ENCODE data around the gene NAA35. TPM values are rescaled to one million over a fixed set of nuclear protein-coding genes. Genes with fewer than 3 reads are reported as not detected.

The NAA35 gene
- polyA plus RNA-seq, 1 of the 3 experiments (the other 2 are of a cell fraction) = 9.0 TPM

- POLR2A ChIA-PET = no interaction called here
- H3K4me1 ChIP-seq (ENCODE audit: control insufficient read depth in 1 of 2, insufficient read depth in 2 of 2, low read depth in 1 of 2, low read length in 1 of 2) = no peaks in the 10 kb centered on the region
- WGBS (ENCODE audit: low lambda C conversion rate) = 94% methylated on average over 3 of the region's 3 CpGs
- no peak overlapping the region for H3K4me3 ChIP-seq (ENCODE audit: low read depth in 2 of 2, low read length in 1 of 2)
- H3K79me2 ChIP-seq (ENCODE audit: insufficient read depth) = peaks cover 52% of the 10 kb centered on the region
- no peak overlapping the region for H2AFZ ChIP-seq (ENCODE audit: low read depth)
- H4K20me1 ChIP-seq (ENCODE audit: insufficient read depth) = no peaks in the 10 kb centered on the region
- H3F3A ChIP-seq (replicated peaks; ENCODE audit: insufficient read depth) = no peaks in the 10 kb centered on the region
- CTCF ChIA-PET = no interaction called here
- no peak for DNase-seq
- H3K9me2 ChIP-seq = no peaks in the 10 kb centered on the region
- TF ChIP-seq SMC3 (IDR thresholded peaks at IDR 0.05; ENCODE audit: low read depth, low read length) = no peak
- no peak for TF ChIP-seq RXRA (IDR thresholded peaks at IDR 0.05; ENCODE audit: borderline replicate concordance, low read depth)
- TF ChIP-seq, protein P1, sequence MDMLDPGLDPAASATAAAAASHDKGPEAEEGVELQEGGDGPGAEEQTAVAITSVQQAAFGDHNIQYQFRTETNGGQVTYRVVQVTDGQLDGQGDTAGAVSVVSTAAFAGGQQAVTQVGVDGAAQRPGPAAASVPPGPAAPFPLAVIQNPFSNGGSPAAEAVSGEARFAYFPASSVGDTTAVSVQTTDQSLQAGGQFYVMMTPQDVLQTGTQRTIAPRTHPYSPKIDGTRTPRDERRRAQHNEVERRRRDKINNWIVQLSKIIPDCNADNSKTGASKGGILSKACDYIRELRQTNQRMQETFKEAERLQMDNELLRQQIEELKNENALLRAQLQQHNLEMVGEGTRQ (IDR thresholded peaks at IDR 0.05; ENCODE audit: borderline replicate concordance, low read depth, low read length) = no peak
- TF ChIP-seq, protein P2, sequence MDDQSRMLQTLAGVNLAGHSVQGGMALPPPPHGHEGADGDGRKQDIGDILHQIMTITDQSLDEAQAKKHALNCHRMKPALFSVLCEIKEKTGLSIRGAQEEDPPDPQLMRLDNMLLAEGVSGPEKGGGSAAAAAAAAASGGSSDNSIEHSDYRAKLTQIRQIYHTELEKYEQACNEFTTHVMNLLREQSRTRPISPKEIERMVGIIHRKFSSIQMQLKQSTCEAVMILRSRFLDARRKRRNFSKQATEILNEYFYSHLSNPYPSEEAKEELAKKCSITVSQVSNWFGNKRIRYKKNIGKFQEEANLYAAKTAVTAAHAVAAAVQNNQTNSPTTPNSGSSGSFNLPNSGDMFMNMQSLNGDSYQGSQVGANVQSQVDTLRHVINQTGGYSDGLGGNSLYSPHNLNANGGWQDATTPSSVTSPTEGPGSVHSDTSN (IDR thresholded peaks at IDR 0.05) = no peak
- TF ChIP-seq, protein P3, sequence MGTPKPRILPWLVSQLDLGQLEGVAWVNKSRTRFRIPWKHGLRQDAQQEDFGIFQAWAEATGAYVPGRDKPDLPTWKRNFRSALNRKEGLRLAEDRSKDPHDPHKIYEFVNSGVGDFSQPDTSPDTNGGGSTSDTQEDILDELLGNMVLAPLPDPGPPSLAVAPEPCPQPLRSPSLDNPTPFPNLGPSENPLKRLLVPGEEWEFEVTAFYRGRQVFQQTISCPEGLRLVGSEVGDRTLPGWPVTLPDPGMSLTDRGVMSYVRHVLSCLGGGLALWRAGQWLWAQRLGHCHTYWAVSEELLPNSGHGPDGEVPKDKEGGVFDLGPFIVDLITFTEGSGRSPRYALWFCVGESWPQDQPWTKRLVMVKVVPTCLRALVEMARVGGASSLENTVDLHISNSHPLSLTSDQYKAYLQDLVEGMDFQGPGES (IDR thresholded peaks at IDR 0.05; ENCODE audit: low read depth, low read length) = no peak
- no peak for TF ChIP-seq USF1 (IDR thresholded peaks at IDR 0.05; ENCODE audit: borderline replicate concordance, low read depth)
- H3K36me3 ChIP-seq (replicated peaks in 1 of 2; ENCODE audit: control insufficient read depth in 1 of 2, insufficient read depth in 2 of 2, low read length in 1 of 2) = peaks cover 49 to 51% of the 10 kb centered on the region in 2 experiments
- H3K27me3 ChIP-seq (ENCODE audit: insufficient read depth) = no peaks in the 10 kb centered on the region
- no peak overlapping the region for H3K9ac ChIP-seq
- no peaks in the 10 kb centered on the region for H3K9me3 ChIP-seq
- no peak overlapping the region for H3K27ac ChIP-seq (ENCODE audit: low read depth in 2 of 2, low read length in 1 of 2)
- no peak overlapping the region for H3K4me2 ChIP-seq
Observed at GRCh38 chr9:85959955-85960354, 19.0 kb downstream of the NAA35 start.

DNA sequence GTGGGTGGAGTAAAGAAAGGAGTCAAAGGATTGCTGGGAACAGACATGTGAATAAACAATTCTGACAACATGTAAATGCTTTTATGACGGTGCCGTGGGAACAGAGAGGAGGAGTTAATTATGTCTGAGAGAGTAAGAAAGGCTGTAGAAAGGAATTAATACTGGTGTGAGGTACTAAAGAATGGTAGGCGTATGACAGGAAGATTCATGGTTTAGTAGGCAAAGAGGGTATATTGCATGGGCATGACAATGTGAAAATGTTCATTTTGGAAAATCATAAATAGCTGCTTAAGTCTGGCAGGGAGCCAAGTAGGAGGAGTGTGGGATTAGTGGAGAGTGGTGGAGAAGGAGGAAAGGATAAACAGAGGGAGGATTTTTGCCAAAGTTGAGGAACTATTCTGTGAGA, 19.7 kb downstream of the NAA35 start:
- Histone ChIP-seq H3K9ac (no peak overlapping the region), H3K27ac (ENCODE audit: low read depth in 2 of 2, low read length in 1 of 2) (no peak overlapping the region), H3K9me2 (no peaks in the 10 kb centered on the region), H3K9me3 (no peaks in the 10 kb centered on the region), H3K79me2 (ENCODE audit: insufficient read depth) (peaks cover 46% of the 10 kb centered on the region), H3K4me2 (no peak overlapping the region), H3F3A (replicated peaks; ENCODE audit: insufficient read depth) (no peaks in the 10 kb centered on the region), H3K36me3 (replicated peaks in 1 of 2; ENCODE audit: control insufficient read depth in 1 of 2, insufficient read depth in 2 of 2, low read length in 1 of 2) (peaks cover 51% of the 10 kb centered on the region in 2 experiments), H3K27me3 (ENCODE audit: insufficient read depth) (no peaks in the 10 kb centered on the region), H4K20me1 (ENCODE audit: insufficient read depth) (no peaks in the 10 kb centered on the region), H3K4me3 (ENCODE audit: low read depth in 2 of 2, low read length in 1 of 2) (no peak overlapping the region), H3K4me1 (ENCODE audit: control insufficient read depth in 1 of 2, insufficient read depth in 2 of 2, low read depth in 1 of 2, low read length in 1 of 2) (no peaks in the 10 kb centered on the region), H2AFZ (ENCODE audit: low read depth) (no peak overlapping the region)
- TF ChIP-seq GABPA (IDR thresholded peaks at IDR 0.05; ENCODE audit: low read depth) (no peak), TEAD4 (IDR thresholded peaks at IDR 0.05; ENCODE audit: borderline replicate concordance, insufficient read depth) (no peak), JUND (IDR thresholded peaks at IDR 0.05) (no peak), NFIC (IDR thresholded peaks at IDR 0.05; ENCODE audit: borderline replicate concordance) (peak; percentile 36; the same call in 1 of the 2 replicates)
- CTCF ChIA-PET = no interaction called here
- POLR2A ChIA-PET = no interaction called here
- DNase-seq = no peak
- WGBS (ENCODE audit: low lambda C conversion rate) = 93% methylated on average over 3 of the region's 3 CpGs

Measured in SK-N-SH (cell line).